GM12892 (cell line): ENCODE results near the gene GOLGA6L7.
"Not testable (repeated sequence)": the region's sequence is repeated elsewhere in the genome, so short reads cannot be mapped to it uniquely, and the experiment has no call there.

Experiments used
- DNase-seq: peaks from one replicate; pipeline ENCODE4 v3.0.0; 2011; ENCODE audit not compliant: insufficient read length
- FAIRE-seq: peaks from 2 replicates; lab custom pipeline; 2011; peaks lifted over from hg19 to GRCh38; lab: Jason Lieb, UNC
- POLR2A ChIP-seq: IDR thresholded peaks from 2 replicates; pipeline ENCODE4 v1.6.1; 2011; ENCODE audit warnings: low read depth, low read length, control low read depth
- POLR2AphosphoS5 ChIP-seq: IDR thresholded peaks from 2 replicates; pipeline ENCODE4 v1.6.1; 2011; ENCODE audit warnings: low read depth, low read length, control low read depth
- TAF1 ChIP-seq: IDR thresholded peaks from 2 replicates; pipeline ENCODE4 v1.6.1; 2011; ENCODE audit warnings: low read depth, mild to moderate bottlenecking, control low read depth, low read length, borderline replicate concordance

GOLGA6L7 gene

GRCh38 chr15:28878209-28878608 is 29.8 kb upstream of the GOLGA6L7 start:
- TF ChIP-seq TAF1 (no peak), POLR2AphosphoS5 (no peak), POLR2A (no peak)
- no peak for DNase-seq
- no peak for FAIRE-seq

- TF ChIP-seq POLR2AphosphoS5 (no peak), TAF1 (no peak), POLR2A (no peak)
- FAIRE-seq (no peak), DNase-seq (no peak)
Observed at GRCh38 chr15:28876845-28877185, 28.4 kb upstream of the GOLGA6L7 start.

GRCh38 chr15:28876131-28876844 is 27.8 kb upstream of the GOLGA6L7 start:
- DNase-seq (no peak), FAIRE-seq (no peak)
- TF ChIP-seq POLR2A (no peak), POLR2AphosphoS5 (no peak), TAF1 (no peak)

GRCh38 chr15:28875461-28876000 is 27.1 kb upstream of the GOLGA6L7 start:
- TF ChIP-seq TAF1 (no peak), POLR2AphosphoS5 (no peak), POLR2A (no peak)
- DNase-seq (no peak), FAIRE-seq (no peak)

GRCh38 chr15:28873585-28874190 is 25.2 kb upstream of the GOLGA6L7 start:
- FAIRE-seq (no peak), DNase-seq (no peak)
- TF ChIP-seq TAF1 (no peak), POLR2AphosphoS5 (no peak), POLR2A (no peak)

- FAIRE-seq (no peak), DNase-seq (no peak)
- no peak for TF ChIP-seq TAF1
- TF ChIP-seq POLR2A, result no peak
- no peak for TF ChIP-seq POLR2AphosphoS5
Observed at GRCh38 chr15:28873006-28873405, 24.6 kb upstream of the GOLGA6L7 start.

GRCh38 chr15:28871168-28871567 is 22.7 kb upstream of the GOLGA6L7 start:
- FAIRE-seq, result no peak
- no peak for DNase-seq
- TF ChIP-seq POLR2AphosphoS5, result no peak
- TF ChIP-seq POLR2A, result no peak
- TF ChIP-seq TAF1, result no peak

- FAIRE-seq (no peak), DNase-seq (no peak)
- TF ChIP-seq POLR2AphosphoS5, result no peak
Observed at GRCh38 chr15:28868744-28869345, 20.4 kb upstream of the GOLGA6L7 start.

- DNase-seq, FAIRE-seq: not testable (repeated sequence)
Observed at GRCh38 chr15:28861589-28862293, 13.3 kb upstream of the GOLGA6L7 start.

GRCh38 chr15:28861031-28861534 is 12.6 kb upstream of the GOLGA6L7 start:
- TF ChIP-seq POLR2A (no peak), TAF1 (no peak), POLR2AphosphoS5 (no peak)
- DNase-seq, result no peak
- no peak for FAIRE-seq

GRCh38 chr15:28854578-28854977 is 6.1 kb upstream of the GOLGA6L7 start:
- not testable (repeated sequence) for DNase-seq, FAIRE-seq

- not testable (repeated sequence) for FAIRE-seq, DNase-seq
Observed at GRCh38 chr15:28853654-28854053, 5.2 kb upstream of the GOLGA6L7 start.

GRCh38 chr15:28849766-28850165 is 1.3 kb upstream of the GOLGA6L7 start:
- not testable (repeated sequence) for DNase-seq, FAIRE-seq

GRCh38 chr15:28849271-28849670 is 827 bp upstream of the GOLGA6L7 start:
- DNase-seq, FAIRE-seq: not testable (repeated sequence)

GRCh38 chr15:28847959-28848358 is 485 bp downstream of the GOLGA6L7 start:
- FAIRE-seq, DNase-seq: not testable (repeated sequence)

GRCh38 chr15:28847247-28847646 is 1.2 kb downstream of the GOLGA6L7 start:
- FAIRE-seq, DNase-seq: not testable (repeated sequence)
